NCI-H128 (cell line): ENCODE results near the gene PRSS36.

Source experiments
- DNase-seq: peaks from one replicate; lab custom pipeline; 2025; ENCODE audit not compliant: unreplicated experiment; lab: John Stamatoyannopoulos, UW

The PRSS36 gene

GRCh38 chr16:31128711-31129567 lies 20.9 kb downstream of the PRSS36 start:
- no peak for DNase-seq

DNA sequence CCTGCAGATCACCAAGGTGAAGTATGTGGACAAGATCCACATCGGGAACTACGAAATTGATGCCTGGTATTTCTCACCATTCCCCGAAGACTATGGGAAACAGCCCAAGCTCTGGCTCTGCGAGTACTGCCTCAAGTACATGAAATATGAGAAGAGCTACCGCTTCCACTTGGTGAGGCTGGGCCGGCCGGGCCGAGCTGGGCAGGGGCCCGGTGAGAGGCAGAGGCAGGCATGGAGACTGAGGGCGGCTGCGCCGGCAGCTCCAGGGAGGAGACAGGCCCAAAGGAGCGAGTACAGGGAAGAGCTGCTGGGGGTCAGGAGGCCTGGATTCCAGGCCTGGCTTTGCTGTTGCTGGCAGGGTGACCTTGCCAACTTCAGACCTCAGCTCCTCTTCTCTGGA lies 22.7 kb downstream of the PRSS36 start:
- DNase-seq = no peak

DNA sequence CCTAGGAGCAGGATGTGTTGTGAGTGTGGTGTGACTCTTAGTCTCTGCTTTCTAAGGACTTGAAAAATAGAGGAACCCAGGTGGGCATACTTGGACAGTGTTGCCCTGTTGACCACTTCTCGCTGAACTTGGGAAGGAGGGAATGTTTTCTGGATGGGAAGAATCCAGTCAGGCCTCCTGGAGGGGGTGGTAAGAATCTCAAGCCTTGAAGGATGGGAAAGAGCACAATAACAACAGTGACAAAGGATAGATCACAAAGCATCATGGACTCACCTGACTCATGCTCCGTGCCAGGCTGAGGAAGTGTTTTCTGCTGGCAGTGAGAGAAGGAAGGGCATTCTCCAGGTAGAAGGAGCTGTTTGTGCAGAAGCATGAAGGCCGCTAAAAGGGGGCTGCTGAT lies 24.0 kb downstream of the PRSS36 start:
- no peak for DNase-seq

DNA sequence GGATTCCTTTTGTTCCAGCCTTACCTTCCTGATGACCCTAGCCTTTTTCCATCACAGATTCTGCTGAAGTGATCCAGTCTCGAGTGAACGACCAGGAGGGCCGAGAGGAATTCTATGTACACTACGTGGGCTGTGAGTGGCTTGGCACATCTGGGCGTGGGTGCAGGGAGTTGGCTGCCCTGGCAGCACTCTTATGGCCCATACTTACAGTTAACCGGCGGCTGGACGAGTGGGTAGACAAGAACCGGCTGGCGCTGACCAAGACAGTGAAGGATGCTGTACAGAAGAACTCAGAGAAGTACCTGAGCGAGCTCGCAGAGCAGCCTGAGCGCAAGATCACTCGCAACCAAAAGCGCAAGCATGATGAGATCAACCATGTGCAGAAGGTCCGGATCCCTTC lies 29.7 kb downstream of the PRSS36 start:
- no peak for DNase-seq

GRCh38 chr16:31118223-31119155 lies 31.4 kb downstream of the PRSS36 start:
- DNase-seq = no peak

GRCh38 chr16:31117384-31118222 lies 32.3 kb downstream of the PRSS36 start, which contains the start of gene KAT8:
TSS of gene KAT8 (plus strand) at chr16:31117664. CDS start at chr16:31117682, 18 bp downstream.
- DNase-seq = peak; percentile 90

GRCh38 chr16:31114468-31114867 lies 35.4 kb downstream of the PRSS36 start:
- DNase-seq = no peak

- no peak for DNase-seq
These were observed 36.4 kb downstream of the PRSS36 start for GRCh38 chr16:31113121-31114120.

- DNase-seq = no peak
These were observed 37.2 kb downstream of the PRSS36 start for GRCh38 chr16:31112711-31113110.

GRCh38 chr16:31111881-31112466 lies 37.9 kb downstream of the PRSS36 start:
- DNase-seq = no peak

GRCh38 chr16:31110106-31111034 lies 39.5 kb downstream of the PRSS36 start:
- no peak for DNase-seq

GRCh38 chr16:31109622-31110021 lies 40.2 kb downstream of the PRSS36 start:
- DNase-seq = no peak

- no peak for DNase-seq
These were observed 40.9 kb downstream of the PRSS36 start for GRCh38 chr16:31108794-31109558.

DNA sequence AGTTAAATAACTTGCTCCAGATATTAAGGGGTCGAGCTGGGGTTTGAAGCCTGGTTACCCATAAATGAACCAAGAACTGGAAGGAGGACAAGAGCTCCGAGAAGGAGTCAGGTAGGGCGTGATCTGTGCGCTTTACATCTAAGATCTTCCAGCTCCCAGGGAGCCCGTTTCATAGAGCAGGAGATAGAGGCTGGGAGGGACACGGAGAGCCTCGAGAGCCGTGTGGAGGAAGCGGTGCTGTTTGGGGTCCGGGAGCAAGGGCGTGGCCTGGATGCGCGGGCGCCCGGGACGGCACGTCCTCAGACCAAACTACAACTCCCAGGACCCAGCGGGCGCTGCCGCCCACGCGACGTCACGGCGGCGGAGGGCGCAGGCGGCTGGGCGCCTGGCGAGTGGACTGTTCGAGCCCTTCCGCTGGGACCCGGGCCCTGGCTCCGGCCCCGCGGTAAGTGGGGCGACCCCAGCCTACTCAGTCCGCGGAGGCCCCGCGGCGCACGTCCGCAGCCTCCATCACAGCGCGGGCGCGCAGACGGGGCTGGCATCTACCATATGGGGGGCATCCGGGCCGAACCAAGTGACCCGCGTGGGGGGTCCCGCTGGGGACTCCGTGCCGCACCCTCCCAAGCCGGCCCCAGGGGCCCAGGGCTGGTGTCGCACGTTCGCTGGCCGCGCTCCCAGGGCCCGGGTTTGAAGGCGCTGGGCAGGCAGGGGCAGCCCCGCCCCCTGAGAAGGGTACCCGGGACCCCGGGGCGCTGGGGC lies 41.7 kb downstream of the PRSS36 start, which contains the start of gene BCKDK:
Gene BCKDK (plus strand): TSS at position 352 of the 759 bp plus-strand sequence. CDS start 838 bp downstream, outside the sequence.
- peak; percentile 31 for DNase-seq

- DNase-seq = no peak
These were observed 42.4 kb downstream of the PRSS36 start for GRCh38 chr16:31107465-31107867.
